ENCODE measurements around the gene CDON. TPM values are rescaled to one million over a fixed set of nuclear protein-coding genes. Genes with fewer than 3 reads are reported as not detected.

Gene CDON
- total and polyA plus RNA-seq, 3 experiments from 2014 or later: 1.7 to 2.0 TPM; not detected in 1

DNA sequence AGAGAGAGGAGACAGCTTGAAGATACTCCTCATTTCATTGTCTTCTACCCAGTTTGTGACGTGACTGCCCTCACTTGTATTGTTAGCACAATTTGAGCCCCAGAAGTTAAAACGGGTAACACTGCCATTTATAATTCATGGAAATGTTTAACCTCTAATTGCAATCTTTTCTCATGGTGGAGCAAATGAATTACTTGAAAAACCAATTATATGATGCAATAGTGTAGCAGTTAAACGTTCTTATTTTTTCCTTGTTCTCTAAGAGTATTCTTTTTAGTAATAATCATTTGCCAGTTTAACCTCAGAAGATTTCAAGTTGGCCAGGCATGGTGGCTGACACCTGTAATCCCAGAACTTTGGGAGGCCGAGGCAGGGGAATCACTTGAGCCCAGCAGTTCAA is 56.6 kb downstream of the CDON start:
- no peak overlapping the region for H3K4me3 Mint-ChIP-seq
- no peak overlapping the region for H3K27ac Mint-ChIP-seq
- Histone ChIP-seq H3K36me3 (ENCODE audit: insufficient read depth, low read length) (no peaks in the 10 kb centered on the region), H3K4me3 (ENCODE audit: low read length) (no peak overlapping the region), H3K4me1 (ENCODE audit: insufficient read depth, low read length) (no peaks in the 10 kb centered on the region), H3K9me3 (ENCODE audit: low read length) (no peaks in the 10 kb centered on the region), H3K27me3 (ENCODE audit: insufficient read depth, low read length, poor library complexity, severe bottlenecking) (no peaks in the 10 kb centered on the region), H3K27ac (ENCODE audit: low read depth, low read length) (no peak overlapping the region)
- ChIA-PET POLR2A (no interaction called here), CTCF (no interaction called here)
- DNase-seq: no peak
- H3K9me3 Mint-ChIP-seq: no peaks in the 10 kb centered on the region
- H3K4me1 Mint-ChIP-seq: no peaks in the 10 kb centered on the region
- H3K36me3 Mint-ChIP-seq: peaks cover 0 to 4% (median 0%) of the 10 kb centered on the region in 3 donors
- peaks cover 0 to 1% of the 10 kb centered on the region in 2 donors for H3K27me3 Mint-ChIP-seq

DNA sequence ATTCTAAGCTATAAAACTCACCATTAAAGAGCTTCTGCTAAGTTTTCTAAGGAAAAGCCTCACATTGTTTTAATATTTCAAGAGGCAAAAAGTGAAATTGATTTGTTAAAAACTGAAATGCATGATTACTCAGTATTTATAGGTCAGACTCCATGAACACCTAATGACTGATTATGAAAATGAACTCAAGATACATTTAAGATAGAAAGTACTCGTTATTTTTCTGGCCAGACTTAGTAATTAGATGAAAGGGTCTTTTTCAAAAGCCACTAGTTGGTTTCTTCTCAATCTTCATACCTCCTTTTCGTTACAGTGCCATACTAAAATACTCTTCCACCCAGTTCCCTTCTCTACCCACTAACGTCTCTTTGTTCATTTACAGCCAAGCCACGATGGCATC is 60.5 kb downstream of the CDON start:
- no peak overlapping the region for H3K4me3 Mint-ChIP-seq
- H3K27me3 ChIP-seq (ENCODE audit: insufficient read depth, low read length, poor library complexity, severe bottlenecking): no peaks in the 10 kb centered on the region
- H3K9me3 ChIP-seq (ENCODE audit: low read length): no peaks in the 10 kb centered on the region
- H3K9me3 Mint-ChIP-seq: no peaks in the 10 kb centered on the region
- no peak for DNase-seq
- no peak overlapping the region for H3K27ac Mint-ChIP-seq
- POLR2A ChIA-PET: no interaction called here
- no peaks in the 10 kb centered on the region for H3K4me1 ChIP-seq (ENCODE audit: insufficient read depth, low read length)
- H3K36me3 Mint-ChIP-seq: peaks cover 0 to 8% (median 0%) of the 10 kb centered on the region in 3 donors
- no peaks in the 10 kb centered on the region for H3K36me3 ChIP-seq (ENCODE audit: insufficient read depth, low read length)
- no peak overlapping the region for H3K27ac ChIP-seq (ENCODE audit: low read depth, low read length)
- no peak overlapping the region for H3K4me3 ChIP-seq (ENCODE audit: low read length)
- peaks cover 0 to 1% of the 10 kb centered on the region in 2 donors for H3K27me3 Mint-ChIP-seq
- no peaks in the 10 kb centered on the region for H3K4me1 Mint-ChIP-seq
- CTCF ChIA-PET: no interaction called here

DNA sequence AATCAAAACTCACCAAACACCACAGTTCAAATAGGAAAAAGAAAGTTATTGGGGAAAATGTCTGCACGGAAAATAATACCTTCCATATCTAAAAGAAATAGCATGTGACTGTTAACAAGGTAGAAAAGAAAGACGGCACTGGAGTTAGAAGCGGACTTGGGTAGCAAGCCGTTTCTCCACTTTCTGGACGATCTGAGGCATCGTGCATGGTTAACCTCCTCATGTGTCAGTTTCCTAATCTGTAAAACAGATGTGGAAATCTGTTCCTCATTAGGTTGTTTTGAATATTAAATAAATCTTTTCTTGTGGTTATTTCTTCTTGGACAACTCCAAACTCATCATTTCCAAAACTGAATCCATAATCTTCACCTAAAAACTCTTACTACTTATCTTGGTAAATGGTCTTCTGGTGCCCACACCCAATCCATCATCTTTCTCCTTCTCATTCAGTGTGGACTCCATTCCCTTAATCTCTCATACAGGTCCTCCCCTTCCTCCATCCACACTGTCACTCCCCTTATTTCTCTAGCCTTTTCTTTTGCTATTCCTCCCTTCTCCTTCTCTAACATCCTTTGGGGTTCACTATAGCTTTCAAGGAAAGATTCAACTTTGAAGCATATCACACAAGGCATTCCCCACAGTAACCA is 63.3 kb downstream of the CDON start:
- no peak overlapping the region for H3K4me3 Mint-ChIP-seq
- H3K27ac ChIP-seq (ENCODE audit: low read depth, low read length): no peak overlapping the region
- H3K4me1 ChIP-seq (ENCODE audit: insufficient read depth, low read length): no peaks in the 10 kb centered on the region
- ChIA-PET POLR2A (no interaction called here), CTCF (no interaction called here)
- H3K9me3 Mint-ChIP-seq: no peaks in the 10 kb centered on the region
- H3K27me3 ChIP-seq (ENCODE audit: insufficient read depth, low read length, poor library complexity, severe bottlenecking): no peaks in the 10 kb centered on the region
- H3K36me3 ChIP-seq (ENCODE audit: insufficient read depth, low read length): no peaks in the 10 kb centered on the region
- H3K27me3 Mint-ChIP-seq: no peaks in the 10 kb centered on the region
- DNase-seq: no peak
- no peaks in the 10 kb centered on the region for H3K4me1 Mint-ChIP-seq
- H3K4me3 ChIP-seq (ENCODE audit: low read length): no peak overlapping the region
- no peak overlapping the region for H3K27ac Mint-ChIP-seq
- peaks cover 0 to 5% (median 0%) of the 10 kb centered on the region in 3 donors for H3K36me3 Mint-ChIP-seq
- H3K9me3 ChIP-seq (ENCODE audit: low read length): no peaks in the 10 kb centered on the region

DNA sequence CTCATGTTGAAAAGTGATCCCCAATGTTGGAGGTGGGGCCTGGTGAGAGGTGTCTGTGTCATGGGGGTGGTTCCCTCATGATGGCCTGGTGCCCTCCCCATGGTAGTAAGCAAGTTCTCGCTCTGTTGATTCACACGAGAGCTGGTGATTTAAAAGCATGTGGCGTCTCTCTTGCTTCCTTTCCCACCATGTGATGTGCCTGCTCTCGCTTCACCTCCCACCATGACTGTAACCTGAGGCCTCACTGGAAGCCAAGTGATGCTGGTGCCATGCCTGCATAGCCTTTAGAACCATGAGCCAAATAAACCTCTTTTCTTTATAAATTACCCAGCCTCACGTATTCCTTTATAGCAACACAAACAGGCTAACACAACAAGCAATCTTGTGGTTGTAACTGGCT is 64.4 kb downstream of the CDON start:
- Histone ChIP-seq H3K4me3 (ENCODE audit: low read length) (no peak overlapping the region), H3K36me3 (ENCODE audit: insufficient read depth, low read length) (no peaks in the 10 kb centered on the region), H3K4me1 (ENCODE audit: insufficient read depth, low read length) (no peaks in the 10 kb centered on the region), H3K27me3 (ENCODE audit: insufficient read depth, low read length, poor library complexity, severe bottlenecking) (no peaks in the 10 kb centered on the region), H3K27ac (ENCODE audit: low read depth, low read length) (no peak overlapping the region), H3K9me3 (ENCODE audit: low read length) (no peaks in the 10 kb centered on the region)
- no peak overlapping the region for H3K27ac Mint-ChIP-seq
- no peaks in the 10 kb centered on the region for H3K27me3 Mint-ChIP-seq
- H3K9me3 Mint-ChIP-seq: no peaks in the 10 kb centered on the region
- POLR2A ChIA-PET: no interaction called here
- CTCF ChIA-PET: no interaction called here
- peaks cover 0 to 5% (median 0%) of the 10 kb centered on the region in 3 donors for H3K36me3 Mint-ChIP-seq
- H3K4me1 Mint-ChIP-seq: no peaks in the 10 kb centered on the region
- H3K4me3 Mint-ChIP-seq: no peak overlapping the region
- no peak for DNase-seq

DNA sequence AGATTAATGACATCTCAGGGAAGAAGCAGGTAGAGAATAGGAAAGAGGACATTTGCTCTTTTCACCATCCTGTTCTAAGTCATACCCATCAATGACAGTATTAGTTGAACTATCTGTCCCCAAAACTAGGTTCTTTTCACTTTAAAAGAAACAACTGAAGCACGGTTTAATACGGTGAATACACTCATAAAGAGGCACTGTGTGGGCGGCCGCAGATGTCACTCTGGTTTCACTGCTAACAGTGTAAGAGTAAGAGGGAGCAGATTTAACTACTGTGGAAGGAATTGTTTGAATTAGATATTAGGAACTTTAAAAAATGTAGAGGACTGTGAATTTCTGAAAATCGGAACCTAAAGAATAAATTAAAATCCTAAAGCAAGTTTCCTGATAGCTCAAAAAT is 67.4 kb downstream of the CDON start:
- Histone ChIP-seq H3K4me3 (ENCODE audit: low read length) (no peak overlapping the region), H3K36me3 (ENCODE audit: insufficient read depth, low read length) (no peaks in the 10 kb centered on the region), H3K27me3 (ENCODE audit: insufficient read depth, low read length, poor library complexity, severe bottlenecking) (no peaks in the 10 kb centered on the region), H3K9me3 (ENCODE audit: low read length) (no peaks in the 10 kb centered on the region), H3K4me1 (ENCODE audit: insufficient read depth, low read length) (no peaks in the 10 kb centered on the region), H3K27ac (ENCODE audit: low read depth, low read length) (no peak overlapping the region)
- peaks cover 0 to 3% (median 0%) of the 10 kb centered on the region in 3 donors for H3K36me3 Mint-ChIP-seq
- H3K27ac Mint-ChIP-seq: no peak overlapping the region
- ChIA-PET CTCF (no interaction called here), POLR2A (no interaction called here)
- no peaks in the 10 kb centered on the region for H3K4me1 Mint-ChIP-seq
- no peaks in the 10 kb centered on the region for H3K27me3 Mint-ChIP-seq
- no peaks in the 10 kb centered on the region for H3K9me3 Mint-ChIP-seq
- no peak for DNase-seq
- H3K4me3 Mint-ChIP-seq: no peak overlapping the region

DNA sequence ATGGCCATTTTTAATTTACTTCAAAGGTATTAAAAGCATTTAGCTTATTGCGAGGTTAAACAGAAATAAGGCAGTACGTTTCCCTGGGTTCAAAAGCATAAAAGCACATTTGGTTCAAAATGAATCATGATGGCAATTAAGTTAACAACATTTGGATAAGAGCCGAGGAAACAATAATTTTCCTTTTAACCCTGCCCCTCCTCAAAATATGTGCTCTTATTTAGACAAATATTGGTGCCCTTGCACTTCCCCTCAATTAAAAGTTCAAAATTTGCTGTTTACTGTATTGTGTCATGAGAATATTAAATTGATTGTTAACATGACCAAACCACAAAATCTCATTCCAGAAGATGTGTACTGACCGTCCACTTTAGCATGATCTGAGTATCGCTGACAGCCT is 68.2 kb downstream of the CDON start:
- H3K4me3 ChIP-seq (ENCODE audit: low read length): no peak overlapping the region
- POLR2A ChIA-PET: no interaction called here

DNA sequence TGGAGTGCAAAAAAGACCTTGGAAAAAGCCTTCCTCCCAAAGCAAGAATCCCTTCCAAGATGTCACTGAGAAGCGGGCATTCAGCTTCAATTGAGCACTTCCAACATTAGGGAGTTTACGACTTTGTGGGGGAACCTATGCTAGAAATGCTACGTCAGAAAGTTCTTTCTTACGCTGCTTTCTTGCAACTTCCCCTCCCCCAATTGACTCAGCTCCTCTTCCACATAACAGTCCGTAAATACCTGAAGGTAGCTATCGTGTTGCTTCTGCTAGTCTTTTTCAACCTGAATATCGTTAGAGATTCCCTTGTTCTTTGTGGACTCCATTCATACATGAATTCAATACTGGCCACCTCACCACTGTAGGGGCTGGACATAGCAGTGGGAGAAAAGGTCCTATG is 69.8 kb downstream of the CDON start:
- CTCF ChIA-PET: no interaction called here

More for the DNA sequence above, 68.2 kb downstream of the CDON start:
- no peak overlapping the region for H3K4me3 Mint-ChIP-seq
- H3K36me3 ChIP-seq (ENCODE audit: insufficient read depth, low read length): no peaks in the 10 kb centered on the region
- no peaks in the 10 kb centered on the region for H3K9me3 ChIP-seq (ENCODE audit: low read length)
- H3K27ac Mint-ChIP-seq: no peak overlapping the region
- CTCF ChIA-PET: no interaction called here
- H3K9me3 Mint-ChIP-seq: no peaks in the 10 kb centered on the region
- no peak overlapping the region for H3K27ac ChIP-seq (ENCODE audit: low read depth, low read length)
- no peaks in the 10 kb centered on the region for H3K4me1 ChIP-seq (ENCODE audit: insufficient read depth, low read length)
- DNase-seq: no peak
- peaks cover 0 to 2% (median 0%) of the 10 kb centered on the region in 3 donors for H3K36me3 Mint-ChIP-seq
- H3K27me3 ChIP-seq (ENCODE audit: insufficient read depth, low read length, poor library complexity, severe bottlenecking): no peaks in the 10 kb centered on the region
- no peaks in the 10 kb centered on the region for H3K4me1 Mint-ChIP-seq
- no peaks in the 10 kb centered on the region for H3K27me3 Mint-ChIP-seq

DNA sequence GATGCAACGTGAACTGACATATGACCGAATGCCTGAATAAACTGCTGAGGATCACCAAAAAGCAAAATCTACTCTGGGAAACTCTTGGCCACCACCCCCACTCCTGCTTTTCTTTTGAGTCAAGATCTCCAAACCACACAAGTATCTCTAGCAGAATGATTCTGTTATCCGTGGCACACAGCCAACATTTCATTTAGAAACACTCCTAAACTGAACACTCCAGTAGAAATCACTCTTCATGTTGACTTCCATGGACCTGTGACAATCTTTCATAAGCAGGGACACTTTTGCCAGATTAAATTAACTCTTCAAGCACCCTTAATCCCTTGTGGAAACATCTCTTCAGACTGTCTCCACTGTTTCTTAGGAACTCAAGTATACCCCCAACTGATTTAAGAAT is 72.4 kb downstream of the CDON start:
- Mint-ChIP-seq H3K36me3 (no peaks in the 10 kb centered on the region), H3K4me1 (no peaks in the 10 kb centered on the region), H3K27ac (no peak overlapping the region), H3K4me3 (no peak overlapping the region), H3K27me3 (peaks cover 0 to 2% of the 10 kb centered on the region in 2 donors), H3K9me3 (peaks cover 0 to 2% (median 0%) of the 10 kb centered on the region in 5 donors)
- Histone ChIP-seq H3K4me3 (ENCODE audit: low read length) (no peak overlapping the region), H3K4me1 (ENCODE audit: insufficient read depth, low read length) (no peaks in the 10 kb centered on the region), H3K36me3 (ENCODE audit: insufficient read depth, low read length) (no peaks in the 10 kb centered on the region), H3K27ac (ENCODE audit: low read depth, low read length) (no peak overlapping the region), H3K9me3 (ENCODE audit: low read length) (no peaks in the 10 kb centered on the region), H3K27me3 (ENCODE audit: insufficient read depth, low read length, poor library complexity, severe bottlenecking) (no peaks in the 10 kb centered on the region)
- POLR2A ChIA-PET: no interaction called here
- DNase-seq: no peak
- CTCF ChIA-PET: no interaction called here

More for the DNA sequence above, 69.8 kb downstream of the CDON start:
- Histone ChIP-seq H3K9me3 (ENCODE audit: low read length) (no peaks in the 10 kb centered on the region), H3K4me1 (ENCODE audit: insufficient read depth, low read length) (no peaks in the 10 kb centered on the region), H3K4me3 (ENCODE audit: low read length) (no peak overlapping the region), H3K27me3 (ENCODE audit: insufficient read depth, low read length, poor library complexity, severe bottlenecking) (no peaks in the 10 kb centered on the region), H3K36me3 (ENCODE audit: insufficient read depth, low read length) (no peaks in the 10 kb centered on the region), H3K27ac (ENCODE audit: low read depth, low read length) (no peak overlapping the region)
- H3K4me3 Mint-ChIP-seq: no peak overlapping the region
- no peak overlapping the region for H3K27ac Mint-ChIP-seq
- peaks cover 0 to 1% (median 0%) of the 10 kb centered on the region in 3 donors for H3K36me3 Mint-ChIP-seq
- H3K9me3 Mint-ChIP-seq: no peaks in the 10 kb centered on the region
- DNase-seq: no peak
- H3K4me1 Mint-ChIP-seq: no peaks in the 10 kb centered on the region
- no peaks in the 10 kb centered on the region for H3K27me3 Mint-ChIP-seq
- POLR2A ChIA-PET: no interaction called here
